Mucosa of rectum (tissue), 2 donors: Measurements from ENCODE around the gene GALNT11.

Source experiments
- H3K27ac ChIP-seq, 2 donors: one replicate each; pipeline ENCODE4 v1.7.0; 2013; ENCODE audit warnings: inconsistent platforms in 2 of 2, low read depth in 2 of 2, low read length in 2 of 2
- H3K27me3 ChIP-seq, 2 donors: one replicate each; pipeline ENCODE4 v1.7.0; 2013; ENCODE audit warnings: low read length in 2 of 2; ENCODE audit not compliant: control insufficient read depth in 2 of 2, insufficient read depth in 2 of 2
- H3K36me3 ChIP-seq, 2 donors: one replicate each; pipeline ENCODE4 v1.7.0; 2013; ENCODE audit warnings: low read length in 2 of 2; ENCODE audit not compliant: control insufficient read depth in 2 of 2, insufficient read depth in 2 of 2
- H3K4me1 ChIP-seq, 2 donors: one replicate each; pipeline ENCODE4 v1.7.0; 2013; ENCODE audit warnings: low read length in 2 of 2, mild to moderate bottlenecking in 1 of 2; ENCODE audit not compliant: control insufficient read depth in 2 of 2, insufficient read depth in 2 of 2
- H3K4me3 ChIP-seq, 2 donors: one replicate each; pipeline ENCODE4 v1.7.0; 2013; ENCODE audit warnings: low read length in 2 of 2
- H3K9ac ChIP-seq, 2 donors: one replicate each; pipeline ENCODE4 v1.7.0; 2013; ENCODE audit warnings: low read length in 2 of 2, low read depth in 1 of 2, mild to moderate bottlenecking in 1 of 2
- H3K9me3 ChIP-seq, 2 donors: one replicate each; pipeline ENCODE4 v1.7.0; 2013; ENCODE audit warnings: low read length in 2 of 2; ENCODE audit not compliant: control insufficient read depth in 2 of 2
- donor health status: healthy.
- donor health status: Normal muscosa, but diverticular disease.

Gene GALNT11

DNA sequence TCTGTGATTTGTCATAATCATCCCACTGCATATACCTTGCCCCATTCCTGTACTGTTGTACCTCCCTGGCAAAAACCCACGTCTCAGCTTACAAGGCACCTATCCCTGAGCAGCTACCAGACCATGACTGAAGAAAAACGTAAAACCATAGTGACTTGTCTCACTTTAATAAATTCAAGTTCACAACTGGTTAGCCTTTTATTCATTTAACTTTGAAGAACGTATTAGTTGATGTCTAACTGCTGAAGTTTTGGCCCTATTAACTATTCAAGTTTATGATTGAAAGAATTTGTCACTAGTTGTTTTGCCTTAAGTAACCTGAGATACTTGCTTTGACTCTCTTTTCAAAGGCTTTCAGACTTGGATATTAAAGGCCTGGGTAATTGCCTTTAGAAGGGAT lies 59.7 kb downstream of the GALNT11 start:
- no peaks in the 10 kb centered on the region for H3K27me3 ChIP-seq
- H3K9me3 ChIP-seq, result peaks cover 2 to 4% of the 10 kb centered on the region in 2 donors
- no peak overlapping the region for H3K9ac ChIP-seq
- no peaks in the 10 kb centered on the region for H3K36me3 ChIP-seq
- H3K4me3 ChIP-seq, result no peak overlapping the region
- H3K4me1 ChIP-seq, result no peaks in the 10 kb centered on the region
- H3K27ac ChIP-seq, result no peak overlapping the region

DNA sequence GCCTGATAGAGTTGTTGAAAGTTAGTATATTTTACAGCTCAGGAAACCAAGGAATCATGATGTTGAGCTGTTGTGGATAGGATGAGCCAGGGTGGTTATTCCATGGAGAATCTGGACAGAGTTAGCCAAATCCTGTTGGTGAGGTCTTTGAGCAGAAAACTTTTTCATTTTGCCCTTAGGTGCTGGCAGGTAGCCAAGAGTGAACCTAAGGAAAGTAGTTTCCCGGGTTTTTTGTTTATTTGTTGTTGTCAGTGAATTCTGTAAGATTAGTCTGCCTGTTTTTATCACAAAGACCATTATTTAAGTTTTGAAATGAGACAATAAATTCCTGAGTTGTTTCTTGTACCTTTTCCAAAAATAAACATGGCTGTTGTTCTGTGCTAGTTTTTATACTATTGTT lies 61.0 kb downstream of the GALNT11 start:
- no peaks in the 10 kb centered on the region for H3K27me3 ChIP-seq
- no peak overlapping the region for H3K4me3 ChIP-seq
- no peaks in the 10 kb centered on the region for H3K4me1 ChIP-seq
- H3K27ac ChIP-seq, result no peak overlapping the region
- H3K9ac ChIP-seq, result no peak overlapping the region
- H3K9me3 ChIP-seq, result peaks cover 2 to 4% of the 10 kb centered on the region in 2 donors
- H3K36me3 ChIP-seq, result no peaks in the 10 kb centered on the region

DNA sequence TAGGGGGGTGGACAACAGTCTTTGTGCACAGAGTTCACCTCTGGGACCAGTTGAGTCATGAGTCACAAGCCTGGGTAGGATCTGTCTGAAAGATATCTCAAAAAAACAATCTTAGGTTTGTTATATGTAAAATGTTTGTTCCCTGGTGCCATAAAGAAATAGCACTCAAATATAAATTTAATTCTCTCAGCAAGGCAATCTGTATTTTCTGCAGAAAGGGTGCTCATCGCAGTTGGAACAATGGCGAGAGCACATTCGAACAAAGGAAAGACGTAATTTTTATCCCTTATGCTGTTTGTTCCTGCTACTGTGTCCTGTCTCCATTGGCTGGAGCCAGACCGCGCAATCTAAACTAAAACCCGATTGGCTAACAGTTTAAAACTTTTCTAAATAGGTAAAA lies 63.7 kb downstream of the GALNT11 start:
- peaks cover 2 to 4% of the 10 kb centered on the region in 2 donors for H3K9me3 ChIP-seq

DNA sequence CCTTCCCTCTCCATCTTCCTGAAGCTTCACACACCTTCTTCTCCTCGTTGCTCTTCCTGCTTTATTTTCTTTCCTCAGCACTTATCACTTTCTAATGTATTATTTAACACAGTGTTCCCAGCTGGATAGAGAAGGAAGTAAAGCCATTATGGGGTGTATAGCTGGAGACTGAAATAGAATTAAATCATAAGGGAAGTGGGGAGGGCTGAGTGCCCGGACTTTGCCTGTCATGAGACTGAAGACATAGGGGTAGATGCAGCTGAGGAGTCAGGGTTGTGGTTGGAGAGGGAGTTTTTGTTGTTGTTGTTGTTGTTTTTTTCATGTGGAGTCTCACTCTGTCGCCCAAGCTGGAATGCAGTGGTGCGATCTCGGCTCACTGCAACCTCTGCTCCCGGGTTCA lies 65.3 kb downstream of the GALNT11 start:
- no peaks in the 10 kb centered on the region for H3K36me3 ChIP-seq
- H3K4me3 ChIP-seq, result no peak overlapping the region
- H3K9ac ChIP-seq, result no peak overlapping the region
- no peaks in the 10 kb centered on the region for H3K4me1 ChIP-seq
- H3K27ac ChIP-seq, result no peak overlapping the region
- H3K27me3 ChIP-seq, result no peaks in the 10 kb centered on the region
- H3K9me3 ChIP-seq, result peaks cover 2 to 4% of the 10 kb centered on the region in 2 donors

More for the DNA sequence above, 63.7 kb downstream of the GALNT11 start:
- no peak overlapping the region for H3K27ac ChIP-seq
- H3K27me3 ChIP-seq, result no peaks in the 10 kb centered on the region
- H3K36me3 ChIP-seq, result no peaks in the 10 kb centered on the region
- H3K4me1 ChIP-seq, result no peaks in the 10 kb centered on the region
- H3K4me3 ChIP-seq, result no peak overlapping the region
- no peak overlapping the region for H3K9ac ChIP-seq

DNA sequence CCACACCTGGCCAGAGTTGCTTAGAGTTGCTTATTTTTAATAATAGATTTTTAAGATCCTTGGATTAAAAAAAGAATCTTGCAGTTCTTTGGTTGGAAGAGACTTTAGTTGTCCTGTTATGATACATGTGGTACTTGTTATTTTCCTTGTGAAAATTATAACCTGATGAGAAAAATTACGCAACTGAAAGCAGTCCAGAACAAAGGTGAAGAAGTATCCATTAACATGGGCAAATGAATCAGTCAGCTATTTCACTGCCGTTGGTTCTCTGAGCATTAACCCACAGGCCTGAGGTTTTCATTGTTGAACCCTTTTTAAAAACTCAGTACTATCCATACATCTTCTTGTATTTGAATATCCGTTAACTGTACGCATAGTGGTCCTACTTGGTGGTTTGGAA lies 68.2 kb downstream of the GALNT11 start:
- H3K9ac ChIP-seq, result no peak overlapping the region

DNA sequence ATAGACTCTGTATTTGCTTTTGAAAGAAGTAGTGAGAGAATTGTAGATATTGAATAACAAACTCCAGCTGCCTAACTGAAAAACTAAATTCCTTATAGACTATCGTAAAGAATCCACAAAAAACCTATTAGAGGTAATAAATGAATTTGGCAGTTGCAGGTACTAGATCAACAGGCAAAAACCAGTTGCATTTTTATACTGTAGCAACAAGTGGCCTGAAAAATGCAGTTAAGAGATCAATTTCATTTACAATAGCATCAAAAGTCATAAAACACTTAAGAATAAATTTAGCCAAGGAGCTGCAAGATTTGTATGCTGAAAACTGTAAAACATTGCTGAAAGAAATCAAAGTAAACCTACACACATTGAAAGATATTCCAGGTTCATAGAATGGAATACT lies 70.3 kb downstream of the GALNT11 start:
- H3K27me3 ChIP-seq, result no peaks in the 10 kb centered on the region
- H3K9me3 ChIP-seq, result no peaks in the 10 kb centered on the region
- no peak overlapping the region for H3K4me3 ChIP-seq
- no peaks in the 10 kb centered on the region for H3K4me1 ChIP-seq
- no peak overlapping the region for H3K27ac ChIP-seq
- H3K36me3 ChIP-seq, result peaks cover 0 to 3% of the 10 kb centered on the region in 2 donors
- H3K9ac ChIP-seq, result no peak overlapping the region

More for the DNA sequence above, 68.2 kb downstream of the GALNT11 start:
- no peaks in the 10 kb centered on the region for H3K27me3 ChIP-seq
- H3K9me3 ChIP-seq, result peaks cover under 1 to 2% of the 10 kb centered on the region in 2 donors
- no peaks in the 10 kb centered on the region for H3K4me1 ChIP-seq
- H3K27ac ChIP-seq, result no peak overlapping the region
- peaks cover 0 to 3% of the 10 kb centered on the region in 2 donors for H3K36me3 ChIP-seq
- H3K4me3 ChIP-seq, result no peak overlapping the region

DNA sequence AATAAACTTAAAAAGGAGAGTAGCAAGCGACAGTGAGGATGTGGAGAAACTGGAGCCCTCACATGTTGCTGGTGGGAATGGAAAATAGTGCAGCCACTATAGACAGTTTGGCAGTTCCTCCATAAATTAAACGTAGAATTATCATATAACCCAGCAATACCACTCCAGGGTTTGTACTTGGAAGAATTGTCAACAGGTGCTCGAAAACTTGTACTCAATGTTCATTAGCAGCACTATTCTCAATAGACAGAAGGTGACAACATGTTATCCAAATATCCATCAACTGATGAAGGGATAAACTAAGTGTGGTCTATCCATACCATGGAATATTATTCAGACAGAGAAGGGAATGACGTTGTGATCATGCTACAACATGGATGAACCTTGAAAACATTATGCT lies 71.9 kb downstream of the GALNT11 start:
- no peak overlapping the region for H3K4me3 ChIP-seq
- H3K27ac ChIP-seq, result no peak overlapping the region
- no peak overlapping the region for H3K9ac ChIP-seq
- no peaks in the 10 kb centered on the region for H3K27me3 ChIP-seq
- H3K36me3 ChIP-seq, result peaks cover 0 to 3% of the 10 kb centered on the region in 2 donors
- H3K4me1 ChIP-seq, result no peaks in the 10 kb centered on the region
- H3K9me3 ChIP-seq, result no peaks in the 10 kb centered on the region

DNA sequence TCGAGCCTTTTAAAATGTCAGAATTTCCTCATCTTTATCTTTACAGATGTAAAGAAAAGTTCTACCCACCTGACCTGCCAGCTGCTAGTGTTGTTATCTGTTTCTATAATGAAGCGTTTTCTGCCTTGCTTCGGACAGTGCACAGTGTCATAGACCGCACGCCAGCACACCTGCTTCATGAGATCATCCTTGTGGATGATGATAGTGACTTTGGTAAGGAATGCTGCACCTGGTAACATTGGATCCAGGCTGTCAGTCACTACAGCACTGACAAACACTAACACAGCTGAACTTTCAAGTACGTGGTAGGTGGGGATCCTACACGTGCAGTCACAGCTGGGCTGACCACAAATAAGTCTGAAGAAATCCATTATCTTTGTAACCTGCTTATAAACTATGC lies 77.6 kb downstream of the GALNT11 start:
- Histone ChIP-seq H3K4me1 (no peaks in the 10 kb centered on the region), H3K4me3 (no peak overlapping the region), H3K9me3 (no peaks in the 10 kb centered on the region), H3K9ac (no peak overlapping the region), H3K36me3 (peaks cover 3 to 10% of the 10 kb centered on the region in 2 donors), H3K27ac (no peak overlapping the region), H3K27me3 (no peaks in the 10 kb centered on the region)

DNA sequence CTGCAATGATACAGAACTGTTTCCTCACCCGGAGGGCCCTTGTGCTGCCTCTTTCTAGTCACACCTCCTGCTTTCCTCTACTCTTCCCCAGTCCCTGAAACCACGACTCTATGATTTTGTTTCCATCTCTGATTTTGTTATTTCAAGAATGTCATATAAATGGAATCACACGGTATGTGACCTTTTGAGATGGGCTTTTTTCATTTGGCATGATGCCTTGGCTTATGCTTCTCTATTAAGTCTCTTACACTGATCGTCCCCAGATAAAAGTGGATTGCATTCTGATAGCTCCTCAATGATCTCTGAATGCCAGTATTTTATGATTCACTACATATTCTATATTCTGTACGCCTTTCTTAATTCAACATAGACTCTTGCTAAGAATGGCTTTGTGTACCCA lies 78.2 kb downstream of the GALNT11 start:
- no peak overlapping the region for H3K9ac ChIP-seq
- H3K36me3 ChIP-seq, result peaks cover 4 to 14% of the 10 kb centered on the region in 2 donors
- H3K27me3 ChIP-seq, result no peaks in the 10 kb centered on the region
- H3K9me3 ChIP-seq, result no peaks in the 10 kb centered on the region
- H3K27ac ChIP-seq, result no peak overlapping the region
- no peak overlapping the region for H3K4me3 ChIP-seq
- H3K4me1 ChIP-seq, result no peaks in the 10 kb centered on the region

DNA sequence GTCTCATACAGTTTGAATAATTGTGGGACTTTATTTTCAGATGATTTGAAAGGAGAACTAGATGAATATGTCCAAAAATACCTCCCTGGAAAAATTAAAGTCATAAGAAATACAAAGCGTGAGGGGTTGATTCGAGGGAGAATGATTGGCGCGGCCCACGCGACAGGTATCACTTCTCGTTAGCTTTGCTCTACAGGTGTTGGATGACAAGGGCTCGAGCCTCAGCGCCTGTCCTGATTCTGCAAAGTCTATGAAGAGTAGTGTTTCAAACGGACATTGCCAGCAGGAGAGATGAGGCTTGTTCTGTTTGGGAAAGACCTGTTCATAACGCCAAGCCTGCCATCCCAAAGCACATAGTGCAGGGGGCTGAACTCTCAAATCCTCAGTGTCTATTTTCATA lies 79.7 kb downstream of the GALNT11 start:
- H3K27me3 ChIP-seq, result no peaks in the 10 kb centered on the region
- no peak overlapping the region for H3K4me3 ChIP-seq
- no peaks in the 10 kb centered on the region for H3K4me1 ChIP-seq
- H3K27ac ChIP-seq, result no peak overlapping the region
- H3K36me3 ChIP-seq, result peaks cover 7 to 14% of the 10 kb centered on the region in 2 donors
- no peaks in the 10 kb centered on the region for H3K9me3 ChIP-seq
- H3K9ac ChIP-seq, result no peak overlapping the region

DNA sequence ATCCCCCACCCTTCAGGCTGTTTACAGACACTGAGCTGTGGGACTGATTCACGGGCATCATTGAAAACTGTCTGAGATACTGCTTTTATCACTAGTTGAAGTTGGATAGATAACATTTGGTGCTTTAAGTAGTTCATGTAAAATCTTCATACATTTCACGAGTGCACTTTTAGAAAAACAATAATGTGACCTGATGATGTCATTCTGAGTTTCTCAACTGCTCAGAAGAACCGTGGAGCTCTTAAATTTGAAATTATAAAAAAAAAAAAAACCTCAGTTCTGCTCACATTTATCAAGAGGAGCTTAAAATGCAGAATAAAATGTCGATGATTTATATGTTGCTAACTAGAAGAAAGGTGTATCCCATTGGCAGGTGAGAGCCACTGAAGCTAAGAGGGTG lies 81.5 kb downstream of the GALNT11 start:
- H3K27me3 ChIP-seq, result no peaks in the 10 kb centered on the region
- peaks cover 7 to 18% of the 10 kb centered on the region in 2 donors for H3K36me3 ChIP-seq
- H3K27ac ChIP-seq, result no peak overlapping the region
- H3K9ac ChIP-seq, result no peak overlapping the region
- no peaks in the 10 kb centered on the region for H3K4me1 ChIP-seq
- no peaks in the 10 kb centered on the region for H3K9me3 ChIP-seq
- H3K4me3 ChIP-seq, result no peak overlapping the region
